Gastrocnemius medialis (tissue), 4 donors: ENCODE data around the gene SPTBN1.

ENCODE experiments used
- CTCF ChIP-seq, 5 experiments: fragments of 450-650 bp in 3 of 5; fragments of 200-600 bp in 2 of 5; sonication (generic) in 2 of 5; IDR thresholded peaks in 4 of 5; conservative IDR thresholded peaks in 1 of 5; 1 replicate in 4 of 5; 2 replicates in 1 of 5; pipeline ENCODE4 v1.5.1; 2016 to 2019; ENCODE audit warnings: antibody characterized with exemption in 5 of 5, mild to moderate bottlenecking in 3 of 5, moderate library complexity in 3 of 5
- POLR2A ChIP-seq, 2 donors: fragments of 450-650 bp; IDR thresholded peaks; one replicate each; pipeline ENCODE4 v1.6.1; 2017; ENCODE audit warnings: antibody characterized with exemption in 2 of 2, mild to moderate bottlenecking in 2 of 2, moderate library complexity in 2 of 2

GRCh38 chr2:54435325-54436226 lies 20.6 kb upstream of the SPTBN1 start:
- TF ChIP-seq POLR2A (IDR thresholded peaks at IDR 0.05) (no peak), CTCF (IDR thresholded peaks at IDR 0.05 in 4 of 5, conservative IDR thresholded peaks at IDR 0.05 in 1 of 5) (no peak)
